ENCODE results near the gene SLX4IP. TPM values are rescaled to one million over a fixed set of nuclear protein-coding genes. Genes with fewer than 3 reads are reported as not detected.

The SLX4IP gene
- total and polyA plus RNA-seq, 2 donors (not counting 1 experiment from before 2014, with no cell fraction given): 1.9 to 8.1 TPM

DNA sequence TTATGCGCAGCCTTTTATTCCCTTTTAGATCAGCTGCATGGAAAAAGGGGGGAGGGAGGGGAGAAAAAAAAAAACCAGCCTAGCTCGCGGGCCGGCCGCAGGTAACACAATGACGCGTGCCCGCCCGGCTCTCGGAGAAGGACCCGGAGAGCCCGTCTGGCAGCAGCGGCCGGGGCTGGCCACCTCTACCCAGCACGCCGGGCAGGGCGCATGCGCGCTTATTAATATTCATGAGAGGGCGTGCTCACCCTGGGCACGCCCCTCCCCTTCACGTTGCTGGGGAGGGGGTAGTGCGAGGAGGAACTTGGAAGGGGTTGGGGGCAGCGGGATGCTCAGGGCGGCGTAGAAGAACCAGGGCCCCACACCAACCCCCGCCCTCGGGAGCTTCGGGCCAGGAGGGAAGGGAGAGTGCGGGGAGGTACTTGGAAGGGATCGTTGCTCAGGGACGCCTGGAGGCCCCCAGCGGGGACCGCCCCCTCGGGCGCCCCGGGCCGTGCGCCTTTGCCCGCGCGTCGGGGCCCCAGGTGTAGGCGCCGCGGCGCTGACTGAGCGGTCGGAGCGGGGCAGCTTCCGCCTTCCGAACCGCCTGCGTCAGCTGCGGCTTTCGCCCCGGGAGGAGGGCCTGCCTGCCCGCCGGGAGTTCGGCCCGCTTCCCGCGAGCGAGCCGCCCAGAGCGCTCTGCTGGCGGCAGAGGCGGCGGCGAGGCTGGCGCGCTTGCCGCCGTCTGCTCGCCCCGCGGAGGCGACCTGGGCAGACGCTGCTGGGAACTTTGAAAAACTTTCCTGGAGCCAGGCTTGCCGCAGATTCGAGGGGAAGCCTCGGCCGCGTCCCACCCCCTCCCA is 239.0 kb downstream of the SLX4IP start, which contains the start of gene JAG1:
JAG1 (minus strand) TSS at position 158 of the 842 bp plus-strand sequence. CDS start 469 bp downstream, outside the sequence.
- H3K9ac ChIP-seq (ENCODE audit: insufficient read depth, low read length): peak within 1 kb of the TSS; percentile 74
- H3K27me3 ChIP-seq (ENCODE audit: control insufficient read depth, insufficient read depth, low read length): no peaks in the 10 kb centered on the region
- H3K4me2 ChIP-seq (ENCODE audit: extremely low read depth, insufficient read depth, low read length): peak within 1 kb of the TSS; percentile 90
- TF ChIP-seq, protein P1, sequence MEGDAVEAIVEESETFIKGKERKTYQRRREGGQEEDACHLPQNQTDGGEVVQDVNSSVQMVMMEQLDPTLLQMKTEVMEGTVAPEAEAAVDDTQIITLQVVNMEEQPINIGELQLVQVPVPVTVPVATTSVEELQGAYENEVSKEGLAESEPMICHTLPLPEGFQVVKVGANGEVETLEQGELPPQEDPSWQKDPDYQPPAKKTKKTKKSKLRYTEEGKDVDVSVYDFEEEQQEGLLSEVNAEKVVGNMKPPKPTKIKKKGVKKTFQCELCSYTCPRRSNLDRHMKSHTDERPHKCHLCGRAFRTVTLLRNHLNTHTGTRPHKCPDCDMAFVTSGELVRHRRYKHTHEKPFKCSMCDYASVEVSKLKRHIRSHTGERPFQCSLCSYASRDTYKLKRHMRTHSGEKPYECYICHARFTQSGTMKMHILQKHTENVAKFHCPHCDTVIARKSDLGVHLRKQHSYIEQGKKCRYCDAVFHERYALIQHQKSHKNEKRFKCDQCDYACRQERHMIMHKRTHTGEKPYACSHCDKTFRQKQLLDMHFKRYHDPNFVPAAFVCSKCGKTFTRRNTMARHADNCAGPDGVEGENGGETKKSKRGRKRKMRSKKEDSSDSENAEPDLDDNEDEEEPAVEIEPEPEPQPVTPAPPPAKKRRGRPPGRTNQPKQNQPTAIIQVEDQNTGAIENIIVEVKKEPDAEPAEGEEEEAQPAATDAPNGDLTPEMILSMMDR (conservative IDR thresholded peaks at IDR 0.05 in 1 of 2, IDR thresholded peaks at IDR 0.05 in 1 of 2; ENCODE audit: low read depth in 1 of 2, low read length in 2 of 2): no peak
- no peak for TF ChIP-seq EZH2 (IDR thresholded peaks at IDR 0.05; ENCODE audit: low read length, missing control alignments)
- peak within 1 kb of the TSS; percentile 72 for H3K27ac ChIP-seq (ENCODE audit: insufficient read depth, low read length)
- H3K4me1 ChIP-seq (ENCODE audit: control insufficient read depth, extremely low read depth, insufficient read depth, low read length): peaks cover 8% of the 10 kb centered on the region
- H4K20me1 ChIP-seq (ENCODE audit: control insufficient read depth, extremely low read depth, insufficient read depth, low read length): no peaks in the 10 kb centered on the region
- peak within 1 kb of the TSS; percentile 78 to 94 (median 86) for H3K4me3 ChIP-seq (replicated peaks in 1 of 4; ENCODE audit: control extremely low read depth in 1 of 4, insufficient read depth in 1 of 4, low read depth in 3 of 4, low read length in 4 of 4)
- peak within 1 kb of the TSS; percentile 81 for H2AFZ ChIP-seq (ENCODE audit: low read length)
- DNase-seq (ENCODE audit: low read depth in 2 of 2): peak; percentile 91 to 96
- H3K9me3 ChIP-seq (ENCODE audit: control insufficient read depth, insufficient read depth, low read depth, low read length): no peaks in the 10 kb centered on the region
- peaks cover 14% of the 10 kb centered on the region for H3K79me2 ChIP-seq (ENCODE audit: control insufficient read depth, insufficient read depth, low read length)
- no peaks in the 10 kb centered on the region for H3K36me3 ChIP-seq (ENCODE audit: control insufficient read depth, insufficient read depth, low read length)

GRCh38 chr20:10674684-10675449 is 239.8 kb downstream of the SLX4IP start:
- no peaks in the 10 kb centered on the region for H3K9me3 ChIP-seq (ENCODE audit: control insufficient read depth, insufficient read depth, low read depth, low read length)
- peak overlapping the region; percentile 46 for H2AFZ ChIP-seq (ENCODE audit: low read length)
- no peaks in the 10 kb centered on the region for H4K20me1 ChIP-seq (ENCODE audit: control insufficient read depth, extremely low read depth, insufficient read depth, low read length)
- H3K27me3 ChIP-seq (ENCODE audit: control insufficient read depth, insufficient read depth, low read length): no peaks in the 10 kb centered on the region
- H3K4me1 ChIP-seq (ENCODE audit: control insufficient read depth, extremely low read depth, insufficient read depth, low read length): peaks cover 8% of the 10 kb centered on the region
- H3K9ac ChIP-seq (ENCODE audit: insufficient read depth, low read length): peak overlapping the region; percentile 74
- no peaks in the 10 kb centered on the region for H3K36me3 ChIP-seq (ENCODE audit: control insufficient read depth, insufficient read depth, low read length)
- peak overlapping the region; percentile 54 to 94 (median 86) for H3K4me3 ChIP-seq (replicated peaks in 1 of 4; ENCODE audit: control extremely low read depth in 1 of 4, insufficient read depth in 1 of 4, low read depth in 3 of 4, low read length in 4 of 4)
- TF ChIP-seq, protein P1 (conservative IDR thresholded peaks at IDR 0.05 in 1 of 2, IDR thresholded peaks at IDR 0.05 in 1 of 2; ENCODE audit: low read depth in 1 of 2, low read length in 2 of 2): peak; percentile 65 to 78
- TF ChIP-seq EZH2 (IDR thresholded peaks at IDR 0.05; ENCODE audit: low read length, missing control alignments): no peak
- H3K27ac ChIP-seq (ENCODE audit: insufficient read depth, low read length): peak overlapping the region; percentile 72
- peaks cover 10% of the 10 kb centered on the region for H3K79me2 ChIP-seq (ENCODE audit: control insufficient read depth, insufficient read depth, low read length)
- peak overlapping the region; percentile 73 for H3K4me2 ChIP-seq (ENCODE audit: extremely low read depth, insufficient read depth, low read length)
- DNase-seq (ENCODE audit: low read depth in 2 of 2): peak; percentile 62 to 71

DNA sequence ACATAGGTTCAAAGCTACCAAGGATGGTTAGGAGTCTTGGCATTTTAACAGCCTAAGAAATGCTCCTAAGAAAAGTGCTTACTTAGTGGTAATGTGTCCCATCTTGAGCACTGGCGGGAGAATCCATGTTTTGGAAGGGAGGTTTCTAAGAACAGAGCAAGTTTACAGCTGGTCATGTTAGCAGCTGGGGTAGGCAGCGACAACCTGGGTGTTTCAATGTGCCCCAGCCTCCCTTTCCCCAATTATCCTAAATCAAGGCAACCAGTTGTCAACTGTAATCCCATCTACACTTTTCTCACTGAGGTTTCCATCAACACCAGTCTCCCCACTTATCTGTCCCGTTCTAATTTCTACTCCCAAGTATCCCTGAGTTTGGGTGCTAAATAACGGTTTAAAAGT is 240.3 kb downstream of the SLX4IP start:
- Histone ChIP-seq H3K9me3 (ENCODE audit: control insufficient read depth, insufficient read depth, low read depth, low read length) (no peaks in the 10 kb centered on the region), H3K27ac (ENCODE audit: insufficient read depth, low read length) (no peak overlapping the region), H2AFZ (ENCODE audit: low read length) (no peak overlapping the region), H3K4me1 (ENCODE audit: control insufficient read depth, extremely low read depth, insufficient read depth, low read length) (peaks cover 8% of the 10 kb centered on the region), H3K79me2 (ENCODE audit: control insufficient read depth, insufficient read depth, low read length) (peaks cover 10% of the 10 kb centered on the region), H3K27me3 (ENCODE audit: control insufficient read depth, insufficient read depth, low read length) (no peaks in the 10 kb centered on the region), H3K36me3 (ENCODE audit: control insufficient read depth, insufficient read depth, low read length) (no peaks in the 10 kb centered on the region), H3K4me3 (replicated peaks in 1 of 4; ENCODE audit: control extremely low read depth in 1 of 4, insufficient read depth in 1 of 4, low read depth in 3 of 4, low read length in 4 of 4) (peak overlapping the region in 2 of 4 experiments; percentile 54 to 94), H3K4me2 (ENCODE audit: extremely low read depth, insufficient read depth, low read length) (no peak overlapping the region), H4K20me1 (ENCODE audit: control insufficient read depth, extremely low read depth, insufficient read depth, low read length) (no peaks in the 10 kb centered on the region), H3K9ac (ENCODE audit: insufficient read depth, low read length) (no peak overlapping the region)
- DNase-seq (ENCODE audit: low read depth in 2 of 2): no peak
- TF ChIP-seq, protein P1 (conservative IDR thresholded peaks at IDR 0.05 in 1 of 2, IDR thresholded peaks at IDR 0.05 in 1 of 2; ENCODE audit: low read depth in 1 of 2, low read length in 2 of 2): no peak
